LNCaP clone FGC (cell line): Measurements from ENCODE around the gene DSCAM.

Experiments
- DNase-seq: peaks from one replicate; pipeline ENCODE4 v3.0.0-alpha.2; 2011; ENCODE audit warnings: low read depth
- H3K4me3 ChIP-seq: 2 replicates; pipeline ENCODE4 v1.5.1; 2011; ENCODE audit warnings: mild to moderate bottlenecking, low read depth, low read length, control low read depth
- CTCF ChIP-seq: IDR thresholded peaks from 2 replicates; pipeline ENCODE4 v1.5.1; 2012; ENCODE audit warnings: mild to moderate bottlenecking; ENCODE audit not compliant: control insufficient read depth, insufficient read depth; ENCODE audit errors: extremely low read depth

DSCAM gene

GRCh38 chr21:40318371-40318770 lies 528.6 kb downstream of the DSCAM start:
- H3K4me3 ChIP-seq: no peak overlapping the region
- DNase-seq: no peak
- no peak for TF ChIP-seq CTCF

GRCh38 chr21:40316104-40316503 lies 530.9 kb downstream of the DSCAM start:
- TF ChIP-seq CTCF: no peak
- no peak overlapping the region for H3K4me3 ChIP-seq
- no peak for DNase-seq

GRCh38 chr21:40315626-40316025 lies 531.3 kb downstream of the DSCAM start:
- no peak overlapping the region for H3K4me3 ChIP-seq
- no peak for TF ChIP-seq CTCF
- DNase-seq: no peak

GRCh38 chr21:40313260-40313659 lies 533.7 kb downstream of the DSCAM start:
- DNase-seq: no peak
- TF ChIP-seq CTCF: no peak
- no peak overlapping the region for H3K4me3 ChIP-seq

- no peak for DNase-seq
- H3K4me3 ChIP-seq: no peak overlapping the region
- no peak for TF ChIP-seq CTCF
Measured at GRCh38 chr21:40300300-40300699, 546.7 kb downstream of the DSCAM start.

- DNase-seq: no peak
- no peak overlapping the region for H3K4me3 ChIP-seq
- TF ChIP-seq CTCF: no peak
Measured at GRCh38 chr21:40299451-40299850, 547.5 kb downstream of the DSCAM start.

GRCh38 chr21:40294345-40294744 lies 552.6 kb downstream of the DSCAM start:
- no peak for TF ChIP-seq CTCF
- no peak for DNase-seq
- H3K4me3 ChIP-seq: no peak overlapping the region
